Stimulated activated CD8-positive, alpha-beta memory T cell treated with anti-CD3 and anti-CD28 coated beads, Interleukin-7, amount 100 ng/mL, for 48 hours (primary cell): ENCODE data around the gene TEN1.

Experiments used
- DNase-seq, 2 donors: peaks; one replicate each; pipeline ENCODE4 v3.0.0-alpha.2; 2020; ENCODE audit warnings: low read depth in 1 of 2; ENCODE audit errors: extremely low read depth in 1 of 2

Gene TEN1

DNA sequence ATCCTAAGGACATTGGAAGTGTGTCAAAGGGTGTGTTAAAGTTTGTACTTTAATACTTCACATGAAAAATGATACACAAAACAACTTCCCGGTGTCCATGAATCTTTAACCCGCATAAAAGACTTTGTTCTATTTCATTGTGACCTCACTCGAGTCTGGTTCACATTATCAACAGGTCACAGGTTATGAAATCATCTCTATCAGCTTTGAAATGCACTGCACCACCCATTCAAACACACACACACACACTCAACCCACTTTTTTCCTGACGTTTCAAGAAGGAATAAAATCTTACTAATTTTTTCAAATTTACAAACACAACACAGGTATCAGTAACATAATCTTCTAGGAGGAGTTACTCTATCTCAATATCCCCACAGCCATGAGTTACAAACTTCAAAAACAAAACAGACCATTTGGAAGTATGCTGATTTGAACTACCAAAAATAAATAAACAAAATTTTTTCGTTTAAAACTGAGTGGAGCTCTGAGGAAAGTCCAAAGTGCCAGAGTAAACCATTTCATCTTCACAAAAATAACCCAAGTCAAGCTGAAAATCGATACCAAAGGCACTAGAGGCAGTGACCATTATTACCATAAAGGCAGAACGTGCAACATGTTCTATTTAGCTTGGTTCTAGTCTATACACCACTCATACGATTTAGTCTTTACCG lies 2.7 kb upstream of the TEN1 start:
- DNase-seq, result no peak

DNA sequence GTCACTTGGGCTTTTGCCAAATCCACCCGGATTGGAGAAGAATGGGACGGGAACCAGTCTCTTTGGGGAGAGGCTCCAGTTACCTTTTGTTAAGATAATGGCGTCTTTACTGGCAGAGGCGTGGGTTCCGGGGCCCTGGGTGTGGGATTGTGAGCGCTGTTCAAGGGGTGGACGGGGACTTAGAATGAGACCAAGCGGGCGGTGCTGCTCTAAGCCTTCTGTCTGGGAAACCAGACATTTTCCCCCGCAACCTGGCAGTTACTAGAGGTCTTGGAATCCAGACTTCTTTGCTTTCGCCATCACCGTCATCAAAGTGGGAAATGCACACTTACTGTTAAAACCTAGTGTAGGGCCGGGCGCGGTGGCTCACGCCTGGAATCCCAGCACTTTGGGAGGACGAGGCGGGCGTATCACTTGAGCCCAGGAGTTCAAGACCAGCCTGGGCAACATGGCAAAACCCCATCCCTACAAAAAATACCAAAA lies 706 bp downstream of the TEN1 start:
- peak in 1 of 2 donors; percentile 16 for DNase-seq

DNA sequence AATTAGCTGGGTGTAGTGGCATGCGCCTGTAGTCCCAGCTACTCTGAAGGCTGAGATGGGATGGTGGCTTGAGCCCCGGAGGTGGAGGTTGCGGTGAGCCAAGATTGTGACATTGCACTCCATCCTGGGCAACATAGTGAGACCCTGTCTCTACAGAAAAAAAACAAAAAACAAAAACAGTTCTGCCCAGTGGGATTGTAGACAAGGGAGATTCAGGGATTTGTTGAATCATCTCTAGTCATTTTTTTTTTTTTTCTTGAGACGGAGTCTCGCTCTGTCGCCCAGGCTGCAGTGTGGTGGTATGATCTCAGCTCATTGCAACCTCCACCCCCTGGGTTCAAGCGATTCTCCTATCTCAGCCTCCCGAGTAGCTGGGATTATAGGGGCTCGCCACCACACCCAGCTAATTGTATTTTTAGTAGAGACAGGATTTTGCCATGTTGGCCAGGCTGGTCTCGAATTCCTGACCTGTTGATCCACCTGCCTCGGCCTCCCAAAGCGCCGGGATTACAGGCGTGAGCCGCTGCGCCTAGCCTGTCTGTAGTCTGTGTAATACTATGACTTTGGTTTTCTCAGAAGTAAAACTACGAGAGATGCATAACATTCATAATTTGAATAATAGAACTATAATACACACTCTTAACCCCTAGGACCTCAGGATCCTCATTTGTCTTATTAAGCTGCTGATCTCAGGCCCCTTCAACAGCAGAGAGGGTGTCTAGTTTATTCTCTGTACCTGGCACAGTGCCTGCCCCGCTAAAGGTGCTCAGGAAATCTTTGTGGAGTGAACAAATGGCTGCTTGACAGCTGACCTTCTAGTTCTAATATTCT lies 1.4 kb downstream of the TEN1 start:
- no peak for DNase-seq

DNA sequence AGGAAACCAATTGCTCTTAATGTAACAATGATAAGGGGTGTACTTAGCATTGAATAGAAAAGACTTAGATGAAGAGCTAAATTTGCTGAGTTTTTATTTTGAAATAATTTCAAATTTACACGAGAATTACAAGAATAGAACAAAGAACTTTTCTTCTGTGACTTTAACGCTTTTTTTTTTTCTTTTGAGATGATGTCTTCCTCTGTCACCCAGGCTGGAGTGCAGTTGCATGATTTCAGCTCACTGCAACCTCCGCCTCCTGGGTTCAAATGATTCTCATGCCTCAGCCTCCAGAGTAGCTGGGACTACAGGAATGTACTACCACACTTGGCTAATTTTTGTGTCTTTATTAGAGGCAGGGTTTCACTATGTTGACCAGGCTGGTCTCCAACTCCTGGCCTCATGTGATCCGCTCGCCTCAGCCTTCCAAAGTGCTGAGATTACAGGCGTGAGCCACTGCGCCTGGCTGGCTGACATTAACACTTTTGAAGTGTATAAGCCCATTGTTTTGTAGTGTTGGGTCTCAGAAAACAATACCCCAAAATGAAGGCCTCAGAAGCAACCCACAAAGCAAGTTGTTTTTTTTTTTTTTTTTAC lies 2.1 kb downstream of the TEN1 start:
- DNase-seq, result no peak

DNA sequence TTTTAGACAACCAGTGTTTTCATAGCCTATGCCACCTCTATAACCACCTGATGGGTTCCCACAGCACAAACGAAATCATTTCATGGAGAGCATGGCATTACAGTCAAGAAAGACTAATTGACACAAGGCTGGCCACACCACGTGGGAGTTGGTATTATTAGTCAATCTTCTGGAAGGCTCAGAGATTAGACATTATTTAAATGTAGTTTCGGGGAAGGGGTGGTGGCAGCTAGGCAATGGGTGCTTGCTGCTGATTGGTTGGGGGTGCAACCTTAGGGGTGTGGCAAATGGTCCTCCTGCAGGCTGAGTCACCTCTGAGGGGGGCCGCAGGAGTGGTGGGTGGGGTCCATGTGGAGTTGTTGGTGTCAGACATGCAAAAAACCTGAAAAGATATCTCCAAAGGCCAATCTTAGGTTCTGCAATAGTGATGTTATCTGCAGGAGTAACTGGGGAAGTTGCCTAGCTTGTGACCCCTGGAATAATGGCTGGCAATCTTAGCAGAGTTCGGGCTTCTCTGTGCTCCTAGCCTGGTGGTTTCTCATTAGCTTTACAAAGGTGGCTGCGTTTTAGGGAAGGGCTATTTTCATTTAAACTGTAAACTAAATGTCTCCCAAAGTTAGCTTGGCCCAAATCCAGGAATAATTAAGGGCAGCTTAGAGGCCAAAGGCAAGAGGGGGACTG lies 4.6 kb downstream of the TEN1 start:
- DNase-seq, result no peak

DNA sequence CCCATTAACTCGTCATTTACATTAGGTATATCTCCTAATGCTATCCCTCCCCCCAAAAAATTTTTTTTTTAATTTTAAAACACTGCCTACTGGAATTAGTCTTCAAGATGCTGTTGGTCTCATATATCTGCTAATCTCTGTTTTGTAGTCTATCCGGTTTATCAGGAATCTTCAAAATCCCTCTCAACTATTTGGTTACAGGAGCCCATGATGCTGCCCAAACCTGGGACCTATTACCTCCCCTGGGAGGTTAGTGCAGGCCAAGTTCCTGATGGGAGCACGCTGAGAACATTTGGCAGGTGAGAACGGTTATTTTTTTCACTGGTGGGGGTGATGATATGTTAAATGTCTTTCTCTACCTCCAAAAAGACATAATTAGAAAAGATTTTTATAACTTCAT lies 6.9 kb downstream of the TEN1 start:
- DNase-seq, result no peak

DNA sequence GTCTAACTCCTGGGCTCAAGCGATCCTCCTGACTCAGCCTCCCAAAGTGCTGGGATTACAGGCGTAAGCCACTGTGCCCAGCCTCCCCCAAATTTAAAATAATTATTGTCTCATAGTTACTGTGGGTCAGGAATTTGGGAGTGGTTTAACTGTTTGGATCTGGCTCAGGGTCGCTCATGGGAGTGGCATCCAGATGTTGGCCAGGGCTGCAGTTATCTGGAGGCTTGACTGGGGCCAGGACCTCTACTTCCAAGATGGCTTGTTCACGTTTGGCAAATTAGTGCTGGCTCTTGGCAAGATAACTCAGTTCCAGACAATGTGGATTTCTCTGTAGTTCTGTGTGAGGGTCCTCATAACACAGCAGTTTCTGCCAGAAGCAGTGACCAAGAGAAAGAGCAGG lies 8.0 kb downstream of the TEN1 start:
- DNase-seq, result no peak

DNA sequence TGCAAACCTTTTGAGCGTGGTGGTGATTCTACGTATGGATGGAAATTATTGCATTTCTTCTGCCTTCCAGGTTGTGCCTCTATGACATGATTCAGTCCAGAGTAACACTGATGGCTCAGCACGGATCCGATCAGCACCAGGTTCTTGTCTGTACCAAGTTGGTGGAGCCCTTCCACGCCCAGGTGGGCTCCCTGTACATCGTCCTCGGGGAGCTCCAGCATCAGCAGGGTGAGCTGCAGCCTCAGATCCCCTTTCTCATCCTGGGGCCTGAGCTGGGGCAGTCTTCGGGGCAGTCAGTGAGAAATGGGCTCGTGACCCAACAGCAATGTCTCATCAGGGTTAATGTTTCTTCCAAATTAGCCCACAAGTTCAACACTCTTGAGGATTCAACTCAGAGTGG lies 12.4 kb downstream of the TEN1 start:
- DNase-seq, result no peak

DNA sequence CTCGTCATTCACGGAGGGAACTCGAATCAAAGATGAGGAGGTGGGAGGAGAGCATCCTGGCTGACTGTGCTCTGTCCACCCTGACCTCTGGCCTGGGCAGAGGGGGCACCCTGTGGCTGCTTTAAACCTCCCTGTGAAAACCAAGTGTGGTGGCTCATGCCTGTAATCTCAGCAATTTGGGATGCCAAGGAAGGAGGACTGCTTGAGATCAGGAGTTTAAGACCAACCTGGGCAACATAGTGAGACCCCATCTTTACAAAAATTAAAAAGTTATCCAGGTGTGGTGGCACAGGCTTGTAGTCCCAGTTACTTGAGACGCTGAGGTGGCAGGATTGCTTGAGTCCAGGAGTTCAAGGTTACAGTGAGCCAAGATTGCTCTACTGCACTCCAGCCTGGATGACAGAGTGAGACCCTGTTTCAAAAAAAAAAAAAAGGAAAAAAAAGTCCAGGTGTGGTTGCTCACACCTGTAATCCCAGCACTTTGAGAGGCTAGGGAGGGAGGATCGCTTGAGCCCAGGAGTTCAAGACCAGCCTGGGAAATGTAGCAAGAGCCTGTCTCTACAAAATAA lies 15.8 kb downstream of the TEN1 start:
- DNase-seq, result no peak

DNA sequence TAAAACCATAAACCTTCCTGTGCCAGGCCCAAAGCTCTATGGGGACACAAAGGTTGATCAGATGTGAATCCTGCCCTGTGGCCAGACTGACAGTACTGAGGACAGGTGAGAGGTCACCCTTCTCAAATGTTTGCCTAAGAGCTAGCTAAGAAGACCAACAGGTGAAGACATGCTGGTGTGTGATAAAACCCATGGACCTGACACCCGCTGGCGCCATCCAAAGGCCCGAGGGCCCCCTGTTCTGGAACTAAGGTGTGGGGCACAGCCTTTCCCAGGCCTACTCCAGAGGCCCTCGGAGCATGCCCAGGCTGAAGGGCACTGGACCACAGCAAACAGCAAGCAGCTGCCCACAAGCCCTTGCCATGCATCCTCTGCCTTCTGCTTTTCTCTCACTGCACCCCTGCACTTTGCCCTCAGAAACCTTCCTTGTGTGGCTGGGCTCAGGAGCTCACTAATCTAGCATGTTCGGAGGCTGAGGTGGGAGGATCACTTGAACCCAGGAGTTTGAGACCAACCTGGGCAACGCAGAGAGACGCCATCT lies 16.4 kb downstream of the TEN1 start:
- no peak for DNase-seq

DNA sequence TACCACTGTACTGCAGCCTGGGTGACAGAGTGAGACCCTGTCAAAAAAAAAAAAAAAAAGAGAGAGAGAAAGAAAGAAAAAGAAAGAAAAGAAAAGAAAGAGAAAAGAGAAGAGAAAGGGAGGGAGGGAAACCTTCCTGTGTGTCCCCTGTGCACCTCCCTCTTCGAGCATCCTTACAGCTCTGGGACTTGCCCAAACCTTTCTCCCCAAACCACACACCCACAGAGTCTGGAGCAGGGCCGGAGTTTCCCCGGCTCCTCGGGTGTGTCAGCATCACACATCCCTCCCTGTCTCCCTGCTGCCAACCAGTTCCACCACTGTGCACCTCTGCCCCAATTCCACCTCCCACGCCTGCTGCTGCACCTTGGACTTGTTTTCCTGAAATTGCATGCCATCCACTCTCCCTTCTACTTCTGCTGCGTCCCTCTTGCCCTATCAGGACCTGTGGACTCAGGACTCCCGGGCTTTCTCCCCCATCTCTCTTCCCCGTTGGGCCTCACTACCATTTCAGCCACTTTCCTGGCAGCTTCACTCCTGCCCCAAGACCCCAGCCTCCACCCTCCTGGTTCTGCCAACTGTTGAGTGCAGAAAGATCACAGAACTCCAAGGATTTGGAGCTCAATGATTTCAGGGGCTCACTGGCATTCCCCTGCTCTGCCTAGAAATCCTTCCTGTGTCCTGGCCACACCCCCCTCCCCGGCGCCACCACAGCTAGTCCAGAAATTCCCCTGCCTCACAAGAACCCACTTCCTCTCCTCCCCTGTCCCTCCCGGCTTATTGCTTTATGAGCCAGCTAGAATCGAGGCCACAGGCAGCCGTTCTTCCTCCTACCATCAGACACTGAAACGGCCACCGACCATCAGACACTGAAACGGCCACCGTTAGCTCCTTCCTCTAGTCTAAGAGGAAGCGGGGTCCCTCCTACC lies 17.9 kb downstream of the TEN1 start:
- peak in 1 of 2 donors; percentile 20 for DNase-seq

DNA sequence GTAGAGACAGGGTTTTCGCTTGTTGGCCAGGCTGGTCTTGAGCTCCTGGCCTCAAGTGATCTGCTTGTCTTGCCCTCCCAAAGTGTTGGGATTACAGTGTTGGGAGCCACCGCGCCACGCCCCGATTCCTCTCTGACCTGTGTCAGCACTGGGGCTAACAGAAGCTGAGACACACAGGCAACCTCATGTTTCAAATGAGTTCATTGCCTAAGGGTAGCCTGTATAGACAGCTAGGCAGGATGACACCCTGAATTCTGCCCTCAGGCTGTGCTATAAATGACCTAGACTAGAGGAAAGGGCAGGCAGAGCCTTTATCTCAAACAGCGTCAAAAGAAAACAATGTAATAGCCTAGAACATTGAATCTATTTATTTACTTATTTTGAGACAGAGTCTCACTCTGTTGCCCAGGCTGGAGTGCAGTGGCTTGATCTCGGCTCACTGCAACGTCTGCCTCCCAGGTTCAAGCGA lies 19.3 kb downstream of the TEN1 start:
- DNase-seq, result no peak

DNA sequence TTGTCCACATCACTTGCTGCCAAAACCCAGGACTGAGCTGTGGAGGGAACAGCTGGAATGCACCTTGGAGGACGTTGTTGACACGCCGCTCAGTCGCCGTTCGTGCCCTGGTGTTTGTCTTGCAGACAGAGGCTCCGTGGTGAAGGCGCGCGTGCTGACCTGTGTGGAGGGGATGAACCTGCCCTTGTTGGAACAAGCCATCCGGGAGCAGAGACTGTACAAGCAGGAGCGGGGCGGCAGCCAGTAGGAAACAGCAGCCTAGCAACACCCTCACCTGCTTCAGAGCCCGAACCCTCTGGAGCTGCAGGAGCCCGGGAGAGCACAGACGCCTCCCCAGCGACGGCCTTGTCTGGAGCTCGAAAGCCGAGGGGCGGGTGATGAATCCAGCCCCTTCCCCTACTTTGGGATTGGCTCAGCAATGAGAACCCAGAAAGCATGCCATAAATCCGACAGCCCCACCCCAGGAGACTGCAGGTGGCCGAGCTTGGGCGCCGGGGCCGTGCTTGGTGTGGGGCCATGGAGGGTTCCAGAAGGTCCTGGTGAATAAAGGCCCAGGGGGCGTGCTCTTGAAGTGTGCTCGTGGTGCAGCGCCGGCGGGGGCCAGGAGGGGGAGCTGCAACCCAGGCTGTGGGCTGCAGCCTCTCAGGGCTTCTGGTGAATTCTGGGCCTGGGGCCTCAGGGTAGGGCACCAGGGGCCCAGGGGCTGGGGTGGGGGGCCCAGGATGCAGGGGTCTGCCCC lies 21.1 kb downstream of the TEN1 start:
- peak; percentile 29 to 31 for DNase-seq

DNA sequence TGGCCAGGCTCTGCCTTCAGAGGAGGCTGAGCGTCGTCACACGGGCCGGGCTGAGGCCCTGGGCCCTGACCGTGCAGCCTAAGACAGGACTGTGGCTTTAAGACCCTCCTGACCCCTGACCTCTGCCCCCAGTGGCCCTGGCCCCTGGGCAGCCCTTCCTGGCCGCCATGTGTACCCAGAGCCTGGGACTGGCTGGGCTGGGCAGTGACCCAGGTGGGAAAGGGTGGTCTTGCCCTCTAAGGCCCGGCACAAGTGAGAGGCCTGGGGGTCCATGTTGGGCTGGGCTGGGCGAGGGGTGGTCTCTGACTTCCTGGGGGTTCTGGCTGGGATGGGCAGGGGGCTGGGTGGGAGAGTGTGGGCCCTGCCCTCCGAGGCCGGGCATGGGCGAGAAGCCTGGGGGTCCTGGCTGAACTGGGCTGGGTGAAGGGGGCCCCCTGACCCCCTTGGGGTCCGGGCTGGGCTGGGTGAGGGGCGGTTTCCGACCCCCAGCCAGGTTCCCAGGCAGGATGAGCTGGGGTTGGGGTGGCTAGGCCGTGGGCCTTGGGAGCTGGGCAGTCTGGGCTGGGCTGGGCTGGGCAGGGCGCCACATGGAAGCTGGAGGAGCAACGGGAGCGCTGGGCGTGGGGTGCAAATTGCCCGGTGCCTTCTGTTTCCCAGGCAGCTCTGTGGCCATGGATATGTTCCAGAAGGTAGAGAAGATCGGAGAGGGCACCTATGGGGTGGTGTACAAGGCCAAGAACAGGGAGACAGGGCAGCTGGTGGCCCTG lies 21.9 kb downstream of the TEN1 start, which contains the start of gene CDK3:
TSS of gene CDK3 (plus strand) at position 101 of the 767 bp plus-strand sequence. CDS start at position 672, 571 bp downstream.
- no peak for DNase-seq

DNA sequence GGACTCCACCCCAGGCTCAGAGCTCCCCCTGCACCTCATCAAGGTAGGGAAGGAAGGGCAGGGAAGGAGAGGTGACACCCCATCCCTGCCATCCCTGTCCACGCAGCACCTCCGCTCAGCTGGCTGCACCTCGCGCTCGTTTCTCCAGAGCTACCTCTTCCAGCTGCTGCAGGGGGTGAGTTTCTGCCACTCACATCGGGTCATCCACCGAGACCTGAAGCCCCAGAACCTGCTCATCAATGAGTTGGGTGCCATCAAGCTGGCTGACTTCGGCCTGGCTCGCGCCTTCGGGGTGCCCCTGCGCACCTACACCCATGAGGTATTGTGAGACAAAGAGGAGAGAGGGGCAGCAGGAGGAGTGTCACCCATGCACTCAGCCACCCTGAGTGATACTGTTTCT lies 23.1 kb downstream of the TEN1 start:
- no peak for DNase-seq

DNA sequence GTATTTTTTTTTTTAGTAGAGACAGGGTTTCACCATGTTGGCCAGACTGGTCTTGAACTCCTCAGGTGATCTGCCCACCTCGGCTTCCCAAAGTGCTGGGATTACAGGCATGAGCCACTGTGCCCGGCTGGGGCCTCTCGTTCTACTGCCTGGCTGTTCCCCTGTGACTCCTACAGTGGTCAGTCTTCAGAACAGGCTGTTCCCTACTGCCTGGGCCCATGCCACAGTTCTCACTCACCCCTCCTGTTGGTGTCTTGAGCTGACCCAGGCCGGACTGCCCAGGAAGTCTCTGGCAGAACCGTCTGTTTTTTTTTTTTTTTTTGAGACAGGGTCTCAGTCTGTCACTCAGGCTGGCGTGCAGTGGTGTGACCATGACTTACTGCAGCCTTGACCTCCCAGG lies 24.9 kb downstream of the TEN1 start:
- DNase-seq, result no peak

DNA sequence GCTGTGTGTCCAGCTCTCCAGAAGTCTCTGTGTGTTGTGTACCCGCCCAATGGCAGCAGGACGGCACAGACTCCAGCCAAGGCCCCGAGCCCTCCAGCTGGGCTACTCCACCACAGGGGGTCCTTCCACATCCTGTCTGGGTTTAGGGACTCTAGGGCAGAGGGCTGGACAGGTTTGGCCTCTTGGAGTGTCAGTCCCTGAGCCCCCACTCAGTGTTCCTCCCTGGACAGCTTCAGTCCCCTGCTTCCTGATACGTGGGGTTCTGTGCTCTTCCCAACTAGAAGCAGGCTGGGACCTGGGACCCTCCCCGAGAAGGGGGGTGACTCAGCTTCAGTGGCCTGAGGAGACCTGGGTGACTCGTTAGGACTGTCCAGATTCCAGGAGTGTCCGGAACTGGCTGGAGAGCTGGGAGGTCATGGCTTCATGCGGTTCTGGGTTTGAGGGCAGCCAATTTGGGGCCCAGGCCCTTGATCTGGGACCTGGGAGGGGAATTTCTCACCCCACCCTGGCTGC lies 25.8 kb downstream of the TEN1 start:
- no peak for DNase-seq
